Thoracic aorta (tissue), 2 donors: ENCODE data around the gene PSAP. TPM values are rescaled to one million over a fixed set of nuclear protein-coding genes. Genes with fewer than 3 reads are reported as not detected.

Experiments used
- ATAC-seq: fragments of 150-250 bp; one replicate; pipeline ENCODE4 v1.8.0; 2017; ENCODE audit warnings: low read depth; ENCODE audit not compliant: insufficient number of reproducible peaks, low FRiP score
- DNase-seq: peaks from one replicate; pipeline ENCODE4 v3.0.0-alpha.2; 2020; ENCODE audit warnings: low spot score
- H3K27ac ChIP-seq, 2 donors: fragments of 200-600 bp; sonication (generic); 1 replicate in 1 of 2; 2 replicates in 1 of 2; pipeline ENCODE4 v1.5.1; 2016; ENCODE audit warnings: mild to moderate bottlenecking in 2 of 2, moderate library complexity in 2 of 2
- H3K27me3 ChIP-seq: fragments of 200-600 bp; sonication (generic); replicated peaks from 2 replicates; pipeline ENCODE4 v1.6.0; 2016; ENCODE audit warnings: mild to moderate bottlenecking; ENCODE audit not compliant: insufficient read depth
- H3K36me3 ChIP-seq: fragments of 200-600 bp; sonication (generic); one replicate; pipeline ENCODE4 v1.5.1; 2016
- H3K4me1 ChIP-seq, 2 donors: fragments of 200-600 bp; sonication (generic); 1 replicate in 1 of 2; 2 replicates in 1 of 2; pipeline versions ENCODE4 v1.5.1 to v1.6.0; 2016; ENCODE audit warnings: low read depth in 2 of 2, mild to moderate bottlenecking in 1 of 2; ENCODE audit not compliant: control insufficient read depth in 1 of 2
- H3K4me3 ChIP-seq: fragments of 200-600 bp; sonication (generic); 2 replicates; pipeline ENCODE4 v1.5.1; 2016; ENCODE audit warnings: mild to moderate bottlenecking
- H3K9me3 ChIP-seq: fragments of 200-600 bp; sonication (generic); 2 replicates; pipeline ENCODE4 v1.5.1; 2016
- total RNA-seq, 2 donors: library from RNA; depleted of rRNA; stranded (reverse); fragments of >200 nt; gene quantifications; one replicate each; pipeline versions ENCODE4 v1.1.0 to v1.2.3, GENCODE V29; 2016
- TF ChIP-seq, protein P1 (sequence below): fragments of 200-600 bp; sonication (generic); IDR thresholded peaks from one replicate; pipeline ENCODE4 v1.5.1; 2019; ENCODE audit warnings: antibody characterized with exemption

PSAP gene
- total RNA-seq, 2 donors from 2014 or later = 1,091 to 1,135 TPM

- Histone ChIP-seq H3K9me3 (no peaks in the 10 kb centered on the region), H3K27ac (no peak overlapping the region), H3K4me3 (no peak overlapping the region), H3K4me1 (peaks cover 0 to 3% of the 10 kb centered on the region in 2 donors), H3K27me3 (no peaks in the 10 kb centered on the region), H3K36me3 (no peaks in the 10 kb centered on the region)
- TF ChIP-seq, protein P1, sequence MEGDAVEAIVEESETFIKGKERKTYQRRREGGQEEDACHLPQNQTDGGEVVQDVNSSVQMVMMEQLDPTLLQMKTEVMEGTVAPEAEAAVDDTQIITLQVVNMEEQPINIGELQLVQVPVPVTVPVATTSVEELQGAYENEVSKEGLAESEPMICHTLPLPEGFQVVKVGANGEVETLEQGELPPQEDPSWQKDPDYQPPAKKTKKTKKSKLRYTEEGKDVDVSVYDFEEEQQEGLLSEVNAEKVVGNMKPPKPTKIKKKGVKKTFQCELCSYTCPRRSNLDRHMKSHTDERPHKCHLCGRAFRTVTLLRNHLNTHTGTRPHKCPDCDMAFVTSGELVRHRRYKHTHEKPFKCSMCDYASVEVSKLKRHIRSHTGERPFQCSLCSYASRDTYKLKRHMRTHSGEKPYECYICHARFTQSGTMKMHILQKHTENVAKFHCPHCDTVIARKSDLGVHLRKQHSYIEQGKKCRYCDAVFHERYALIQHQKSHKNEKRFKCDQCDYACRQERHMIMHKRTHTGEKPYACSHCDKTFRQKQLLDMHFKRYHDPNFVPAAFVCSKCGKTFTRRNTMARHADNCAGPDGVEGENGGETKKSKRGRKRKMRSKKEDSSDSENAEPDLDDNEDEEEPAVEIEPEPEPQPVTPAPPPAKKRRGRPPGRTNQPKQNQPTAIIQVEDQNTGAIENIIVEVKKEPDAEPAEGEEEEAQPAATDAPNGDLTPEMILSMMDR = no peak
- no peak for ATAC-seq
- no peak for DNase-seq
Measured at GRCh38 chr10:71782221-71782916, 68.7 kb downstream of the PSAP start.

DNA sequence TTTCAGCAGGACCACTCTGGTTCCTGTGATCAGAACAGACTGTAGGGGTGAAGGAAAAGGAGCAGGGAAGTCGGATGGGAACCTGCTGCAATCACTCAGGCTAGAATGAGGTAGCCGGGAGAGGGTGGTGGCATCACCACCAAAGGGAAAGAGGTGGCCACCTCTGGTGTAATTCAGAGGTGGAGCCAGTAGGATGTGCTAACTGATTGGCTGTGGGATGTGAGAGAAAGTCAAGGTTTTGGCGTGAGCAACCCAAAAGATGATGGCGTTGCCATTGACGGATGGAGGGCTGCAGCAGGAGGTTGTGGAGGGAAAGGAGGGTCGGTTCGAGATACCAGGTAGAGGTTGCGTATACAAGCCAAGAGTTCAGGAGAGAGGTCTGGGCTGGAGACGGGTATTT, 70.3 kb downstream of the PSAP start:
- Histone ChIP-seq H3K36me3 (no peaks in the 10 kb centered on the region), H3K27ac (no peak overlapping the region), H3K4me3 (no peak overlapping the region), H3K4me1 (peaks cover 0 to 6% of the 10 kb centered on the region in 2 donors), H3K27me3 (no peaks in the 10 kb centered on the region), H3K9me3 (no peaks in the 10 kb centered on the region)
- ATAC-seq (no peak), DNase-seq (no peak)
- TF ChIP-seq, protein P1 = no peak

DNA sequence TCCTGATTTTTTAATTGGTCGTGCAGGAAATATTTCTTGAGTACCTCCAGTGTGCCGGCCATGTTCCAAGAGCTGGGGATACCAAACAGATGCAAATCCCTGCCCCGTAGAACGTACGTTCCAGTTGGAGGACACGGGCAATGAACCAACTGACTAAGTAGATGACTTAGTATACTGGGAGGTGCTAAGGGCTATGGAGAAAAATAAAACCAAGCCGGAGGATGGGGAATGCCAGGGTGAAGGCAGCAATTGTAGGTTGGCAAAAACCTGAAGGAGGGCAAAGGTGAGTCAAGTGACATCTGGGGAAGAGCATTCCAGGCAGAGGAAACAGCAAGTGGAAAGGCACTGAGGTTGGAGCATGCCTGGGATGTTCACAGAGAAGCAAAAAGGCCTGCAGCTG, 70.9 kb downstream of the PSAP start:
- Histone ChIP-seq H3K4me1 (peaks cover 0 to 6% of the 10 kb centered on the region in 2 donors), H3K4me3 (no peak overlapping the region), H3K9me3 (no peaks in the 10 kb centered on the region), H3K27ac (no peak overlapping the region), H3K27me3 (no peaks in the 10 kb centered on the region), H3K36me3 (no peaks in the 10 kb centered on the region)
- TF ChIP-seq, protein P1 = no peak
- ATAC-seq (no peak), DNase-seq (no peak)

DNA sequence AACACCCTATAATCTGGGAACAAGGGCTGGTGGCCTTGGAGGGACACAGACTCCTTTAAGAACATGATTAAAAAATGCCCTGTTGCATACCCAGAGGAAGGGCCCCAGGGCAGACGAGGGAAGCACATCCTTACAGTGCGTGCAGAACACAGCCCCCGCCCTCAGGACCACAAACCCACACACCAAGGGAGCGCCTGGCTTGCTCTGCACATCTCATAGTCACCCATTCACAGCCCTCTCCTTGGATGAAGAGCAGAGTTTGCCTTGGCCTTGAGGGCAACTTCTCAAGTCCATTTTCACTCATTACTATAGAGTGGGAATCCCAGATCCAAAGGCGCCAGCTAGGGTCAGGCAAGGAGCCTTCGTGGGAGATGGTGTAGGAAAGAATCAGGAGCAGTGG, 71.4 kb downstream of the PSAP start:
- H3K9me3 ChIP-seq = no peaks in the 10 kb centered on the region
- ATAC-seq (no peak), DNase-seq (no peak)
- H3K4me1 ChIP-seq = peaks cover 0 to 6% of the 10 kb centered on the region in 2 donors
- H3K27ac ChIP-seq = no peak overlapping the region
- no peaks in the 10 kb centered on the region for H3K27me3 ChIP-seq
- H3K36me3 ChIP-seq = no peaks in the 10 kb centered on the region
- H3K4me3 ChIP-seq = no peak overlapping the region
- TF ChIP-seq, protein P1 = no peak

GRCh38 chr10:71778071-71778825, 72.8 kb downstream of the PSAP start:
- no peaks in the 10 kb centered on the region for H3K9me3 ChIP-seq
- ATAC-seq (no peak), DNase-seq (no peak)
- H3K27ac ChIP-seq = no peak overlapping the region
- H3K36me3 ChIP-seq = no peaks in the 10 kb centered on the region
- no peak overlapping the region for H3K4me3 ChIP-seq
- peaks cover 5 to 6% of the 10 kb centered on the region in 2 donors for H3K4me1 ChIP-seq
- H3K27me3 ChIP-seq = no peaks in the 10 kb centered on the region
- TF ChIP-seq, protein P1 = no peak
